K562 (cell line): Measurements from ENCODE around the gene TCF12. TPM values are rescaled to one million over a fixed set of nuclear protein-coding genes. Genes with fewer than 3 reads are reported as not detected.

Experiments
- ARID4B ChIP-seq: sonication (generic); formaldehyde crosslinking; IDR thresholded peaks from 2 replicates; pipeline ENCODE4 v1.8.0; 2022; ENCODE audit warnings: mild to moderate bottlenecking, missing genetic modification reagents
- ATF1 ChIP-seq, 2 experiments: fragments of 450-650 bp in 1 of 2; IDR thresholded peaks; 2 replicates each; pipeline ENCODE4 v1.6.1; 2016; ENCODE audit warnings: missing compliant biosample characterization in 1 of 2, missing genetic modification characterization in 1 of 2
- FOSL1 ChIP-seq: fragments of 200-800 bp; sonication (Bioruptor generic); conservative IDR thresholded peaks from 2 replicates; pipeline ENCODE4 v1.6.1; 2016; ENCODE audit warnings: missing genetic modification characterization, missing compliant biosample characterization
- GABPA ChIP-seq: fragments of 200-800 bp; sonication (Bioruptor generic); conservative IDR thresholded peaks from 2 replicates; pipeline ENCODE4 v1.6.1; 2016; ENCODE audit warnings: low read depth, missing genetic modification characterization, missing compliant biosample characterization
- GTF2E2 ChIP-seq: fragments of 200-800 bp; sonication (Bioruptor generic); IDR thresholded peaks from 2 replicates; pipeline ENCODE4 v1.6.1; 2016; ENCODE audit warnings: missing genetic modification characterization, missing compliant biosample characterization
- GTF2F1 ChIP-seq: IDR thresholded peaks from 2 replicates; pipeline ENCODE4 v1.6.1; 2011; ENCODE audit warnings: low read depth, low read length, improper control_type of control experiment
- HDAC2 ChIP-seq: fragments of 450-650 bp; IDR thresholded peaks from 2 replicates; pipeline ENCODE4 v1.6.1; 2016; ENCODE audit warnings: mild to moderate bottlenecking
- HDGF ChIP-seq: fragments of 450-650 bp; IDR thresholded peaks from 2 replicates; pipeline ENCODE4 v1.6.1; 2016
- HES1 ChIP-seq: fragments of 450-650 bp; IDR thresholded peaks from 2 replicates; pipeline ENCODE4 v1.6.1; 2016; ENCODE audit warnings: low read depth, mild to moderate bottlenecking, moderate library complexity
- IRF2 ChIP-seq: sonication (generic); formaldehyde crosslinking; IDR thresholded peaks from 2 replicates; pipeline ENCODE4 v1.8.1; 2022; ENCODE audit warnings: mild to moderate bottlenecking, missing genetic modification reagents
- KHSRP ChIP-seq: fragments of 450-650 bp; IDR thresholded peaks from 2 replicates; pipeline ENCODE4 v1.6.1; 2017
- MNT ChIP-seq, 2 experiments: fragments of 450-650 bp; conservative IDR thresholded peaks; 2 replicates each; pipeline ENCODE4 v1.6.1; 2017; ENCODE audit warnings: mild to moderate bottlenecking in 2 of 2, moderate library complexity in 2 of 2
- NBN ChIP-seq: fragments of 450-650 bp; IDR thresholded peaks from 2 replicates; pipeline ENCODE4 v1.6.1; 2016; ENCODE audit warnings: low read depth, mild to moderate bottlenecking
- NCOA2 ChIP-seq, 2 experiments: fragments of 450-650 bp; IDR thresholded peaks; 2 replicates each; pipeline ENCODE4 v1.6.1; 2018; ENCODE audit warnings: mild to moderate bottlenecking in 2 of 2, moderate library complexity in 1 of 2; ENCODE audit not compliant: partially characterized antibody in 2 of 2
- PKNOX1 ChIP-seq: fragments of 450-650 bp; IDR thresholded peaks from 2 replicates; pipeline ENCODE4 v1.6.1; 2016
- SMAD3 ChIP-seq: fragments of 450-650 bp; formaldehyde crosslinking; conservative IDR thresholded peaks from 2 replicates; pipeline ENCODE4 v1.4.0; 2020; ENCODE audit warnings: mild to moderate bottlenecking
- STAT6 ChIP-seq: sonication (generic); formaldehyde crosslinking; IDR thresholded peaks from 2 replicates; pipeline ENCODE4 v1.8.1; 2023; ENCODE audit warnings: mild to moderate bottlenecking, missing genetic modification reagents
- ZBTB8A ChIP-seq: fragments of 450-650 bp; IDR thresholded peaks from 2 replicates; pipeline ENCODE4 v1.6.1; 2018; ENCODE audit warnings: mild to moderate bottlenecking, moderate library complexity; ENCODE audit not compliant: partially characterized antibody
- polyA plus RNA-seq, 8 experiments: library from polyadenylated mRNA; depleted of rRNA in 4 of 8; stranded (reverse) in 5 of 8; unstranded in 3 of 8; fragments of >200 nt; fragmentation: Nextera tagmentation in 2 of 8; fragmentation: Illumina TruSeq in 1 of 8; extraction: Ambion mirVana in 2 of 8; extraction: Trizol in 1 of 8; gene quantifications; 2 replicates each; pipeline versions ENCODE4 v1.2.1 to v1.2.3, GENCODE V29; 2011 to 2014; ENCODE audit warnings: inconsistent platforms in 1 of 8, missing spikeins in 1 of 8
- total RNA-seq, 7 experiments: library from RNA; depleted of rRNA in 6 of 7; stranded (reverse); fragments of >200 nt in 6 of 7; fragmentation: Illumina TruSeq in 2 of 7; extraction: Trizol in 2 of 7; gene quantifications; 2 replicates each; pipeline versions ENCODE4 v1.2.1 to v1.2.3, GENCODE V29; 2011 to 2021; ENCODE audit warnings: low replicate concordance in 1 of 7

The TCF12 gene
- total and polyA plus RNA-seq, 9 of the 15 experiments (the other 6 are each of a cell fraction or from before 2014, with no cell fraction given) = 10.5 to 132 (median 52.9) TPM

GRCh38 chr15:56923174-56923591 lies 4.7 kb downstream of the TCF12 start (continued):
- no peak for TF ChIP-seq STAT6 (CRISPR knock-in tag)
- 0 out of 2 replicates have a peak, but pooled peaks have one; percentile 33 for TF ChIP-seq HDGF
- TF ChIP-seq ZBTB8A = no peak
- TF ChIP-seq HDAC2 = 0 out of 2 replicates have a peak, but pooled peaks have one; percentile 43
- TF ChIP-seq FOSL1 (tag) = peak; percentile 79
- peak; percentile 42; the same call in 1 of the 2 replicates for TF ChIP-seq HES1
- 0 out of 4 replicates have a peak, but pooled peaks of 1 of the 2 experiments have one; percentile 14 for TF ChIP-seq MNT (conservative IDR thresholded peaks at IDR 0.05)
- peak; percentile 31 to 41 for TF ChIP-seq NCOA2 (IDR thresholded peaks at IDR 0.05; ENCODE audit: partially characterized antibody in 2 of 2)
- TF ChIP-seq KHSRP = no peak
- TF ChIP-seq PKNOX1 = peak; percentile 95
- peak; percentile 60 for TF ChIP-seq GABPA
- TF ChIP-seq NBN = peak; percentile 18; the same call in 1 of the 2 replicates
- TF ChIP-seq GTF2F1 = no peak
- TF ChIP-seq ATF1 (CRISPR knock-in tag; IDR thresholded peaks at IDR 0.05) = no peak
- TF ChIP-seq ATF1 (tag; IDR thresholded peaks at IDR 0.05) = 0 out of 2 replicates have a peak, but pooled peaks have one; percentile 5
- TF ChIP-seq ARID4B (CRISPR knock-in tag) = no peak
- TF ChIP-seq IRF2 (CRISPR knock-in tag) = no peak
- 0 out of 2 replicates have a peak, but pooled peaks have one; percentile 24 for TF ChIP-seq SMAD3 (CRISPR knock-in tag)
- no peak for TF ChIP-seq GTF2E2 (tag)
